Measurements from ENCODE around the gene GARIN5A. TPM values are rescaled to one million over a fixed set of nuclear protein-coding genes. Genes with fewer than 3 reads are reported as not detected.
"Not testable (repeated sequence)": the region's sequence is repeated elsewhere in the genome, so short reads cannot be mapped to it uniquely, and the experiment has no call there.

GARIN5A gene
- total RNA-seq, 3 donors from 2014 or later: 0.26 to 0.84 (median 0.66) TPM

DNA sequence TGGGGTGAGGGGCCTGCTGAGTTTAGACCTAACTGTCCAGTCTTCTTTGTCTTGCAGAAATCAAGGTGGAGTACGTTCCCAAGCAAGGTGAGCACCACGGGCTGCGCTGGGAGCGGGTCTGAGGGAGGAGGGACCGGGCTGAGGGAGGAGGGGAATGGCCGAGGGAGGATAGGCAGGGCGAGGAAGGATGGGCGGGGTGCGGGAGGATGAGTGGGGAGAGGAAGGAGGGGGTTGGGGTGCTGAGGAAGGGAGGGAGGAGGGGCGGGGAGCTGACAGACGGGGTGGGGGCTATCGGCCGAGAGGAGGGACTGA is 25.5 kb downstream of the GARIN5A start:
- peaks cover 5% of the 10 kb centered on the region for H3K4me1 Mint-ChIP-seq (ENCODE audit: low read depth)
- H3K4me3 Mint-ChIP-seq: no peak overlapping the region
- no peak for ATAC-seq
- no peak for DNase-seq
- H3K27me3 Mint-ChIP-seq (ENCODE audit: low read depth): peaks cover 17% of the 10 kb centered on the region
- no peaks in the 10 kb centered on the region for H3K9me3 Mint-ChIP-seq
- H3K36me3 Mint-ChIP-seq (ENCODE audit: insufficient read depth): no peaks in the 10 kb centered on the region

DNA sequence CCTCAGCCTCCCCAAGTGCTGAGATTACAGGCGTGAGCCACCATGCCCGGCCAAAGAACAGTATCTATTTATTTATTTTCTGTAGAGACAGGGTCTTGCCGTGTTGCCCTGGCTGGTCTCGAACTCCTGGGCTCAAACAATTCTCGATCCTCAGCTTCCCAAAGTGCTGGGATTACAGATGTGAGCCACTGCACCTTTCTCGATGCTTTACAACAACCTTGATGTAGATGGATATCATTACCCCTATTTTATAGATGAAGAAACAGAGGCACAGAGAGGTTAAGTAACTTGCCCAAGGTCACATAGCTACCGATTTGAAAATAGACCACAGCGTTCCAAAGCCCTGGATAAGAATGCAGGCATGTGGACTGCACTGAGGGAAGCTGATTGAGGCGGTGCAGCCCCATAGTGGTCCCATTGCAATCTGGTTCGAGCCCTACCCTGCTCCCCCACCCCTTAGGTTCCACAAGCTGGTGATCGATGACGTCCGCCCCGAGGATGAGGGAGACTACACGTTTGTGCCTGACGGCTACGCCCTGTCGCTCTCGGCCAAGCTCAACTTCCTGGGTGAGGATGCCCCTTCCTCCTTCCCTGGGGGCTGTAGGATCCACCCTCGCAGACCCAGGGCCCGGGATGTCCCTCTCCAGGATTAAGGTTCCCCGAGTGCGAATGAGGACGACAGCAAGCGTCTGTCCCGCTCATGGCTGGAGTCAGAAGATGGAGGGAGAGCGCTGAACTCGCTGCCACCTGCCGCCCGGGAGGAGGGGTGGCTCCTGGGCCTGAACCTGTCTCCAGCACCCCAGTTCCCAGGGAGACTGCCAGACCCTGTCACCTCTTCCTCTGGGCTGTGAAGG is 26.1 kb downstream of the GARIN5A start:
- H3K4me3 Mint-ChIP-seq: peak overlapping the region; percentile 16
- peaks cover 14% of the 10 kb centered on the region for H3K27me3 Mint-ChIP-seq (ENCODE audit: low read depth)
- H3K9me3 Mint-ChIP-seq: no peaks in the 10 kb centered on the region
- no peak for DNase-seq
- ATAC-seq: no peak
- H3K36me3 Mint-ChIP-seq (ENCODE audit: insufficient read depth): no peaks in the 10 kb centered on the region
- peaks cover 5% of the 10 kb centered on the region for H3K4me1 Mint-ChIP-seq (ENCODE audit: low read depth)

- H3K4me3 Mint-ChIP-seq: no peak overlapping the region
- H3K27me3 Mint-ChIP-seq (ENCODE audit: low read depth): peaks cover 11% of the 10 kb centered on the region
- no peaks in the 10 kb centered on the region for H3K9me3 Mint-ChIP-seq
- no peaks in the 10 kb centered on the region for H3K36me3 Mint-ChIP-seq (ENCODE audit: insufficient read depth)
- H3K4me1 Mint-ChIP-seq (ENCODE audit: low read depth): peaks cover 5% of the 10 kb centered on the region
- ATAC-seq: no peak
- DNase-seq: no peak
Observed at GRCh38 chr19:50449236-50449899, 27.3 kb downstream of the GARIN5A start.

DNA sequence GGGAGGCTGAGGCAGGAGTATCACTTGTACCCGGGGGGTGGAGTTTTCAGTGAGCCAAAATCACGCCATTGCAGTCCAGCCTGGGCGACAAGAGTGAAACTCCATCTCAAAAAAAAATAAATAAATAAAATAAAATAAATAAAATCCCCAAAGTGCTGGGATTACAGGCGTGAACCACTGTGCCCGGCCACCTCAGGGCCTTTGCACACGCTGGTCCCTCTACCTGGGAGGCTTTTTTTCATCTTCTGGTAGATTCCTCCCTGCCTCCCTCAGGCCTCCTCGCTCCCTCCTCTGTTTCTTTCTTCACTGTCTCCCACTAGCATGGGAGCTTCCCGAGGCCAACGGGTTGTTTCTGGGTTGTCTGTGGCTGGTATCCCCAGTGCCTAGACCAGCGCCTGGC is 28.9 kb downstream of the GARIN5A start:
- H3K4me3 Mint-ChIP-seq: no peak overlapping the region
- peaks cover 5% of the 10 kb centered on the region for H3K4me1 Mint-ChIP-seq (ENCODE audit: low read depth)
- DNase-seq (no peak), ATAC-seq (no peak)
- H3K36me3 Mint-ChIP-seq (ENCODE audit: insufficient read depth): no peaks in the 10 kb centered on the region
- H3K9me3 Mint-ChIP-seq: no peaks in the 10 kb centered on the region
- H3K27me3 Mint-ChIP-seq (ENCODE audit: low read depth): peaks cover 11% of the 10 kb centered on the region

DNA sequence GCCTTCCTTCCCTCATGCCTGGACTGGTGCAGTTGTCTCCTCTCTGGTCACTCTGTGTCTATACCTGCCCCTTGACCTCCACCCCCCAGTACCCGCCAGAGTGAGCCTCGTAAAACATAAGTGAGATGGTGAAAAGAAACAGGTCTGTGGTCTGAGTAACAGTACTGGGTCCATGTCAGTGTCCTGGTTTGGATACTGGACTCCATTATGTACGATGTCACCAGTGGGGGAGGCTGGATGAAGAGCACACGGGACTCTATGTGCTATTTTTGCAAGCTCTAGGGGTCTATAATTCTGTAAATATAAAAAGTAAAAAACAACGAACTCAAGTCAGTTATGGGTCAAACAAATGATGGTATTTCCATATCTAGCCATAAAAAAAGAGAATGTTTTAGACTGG is 29.6 kb downstream of the GARIN5A start:
- ATAC-seq (no peak), DNase-seq (no peak)
- Mint-ChIP-seq H3K4me1 (ENCODE audit: low read depth) (peaks cover 5% of the 10 kb centered on the region), H3K27me3 (ENCODE audit: low read depth) (peaks cover 11% of the 10 kb centered on the region), H3K9me3 (no peaks in the 10 kb centered on the region), H3K36me3 (ENCODE audit: insufficient read depth) (no peaks in the 10 kb centered on the region), H3K4me3 (no peak overlapping the region)

- H3K27me3 Mint-ChIP-seq (ENCODE audit: low read depth): peaks cover 10% of the 10 kb centered on the region
- no peaks in the 10 kb centered on the region for H3K36me3 Mint-ChIP-seq (ENCODE audit: insufficient read depth)
- no peak overlapping the region for H3K4me3 Mint-ChIP-seq
- no peak for DNase-seq
- H3K4me1 Mint-ChIP-seq (ENCODE audit: low read depth): no peaks in the 10 kb centered on the region
- ATAC-seq: no peak
- no peaks in the 10 kb centered on the region for H3K9me3 Mint-ChIP-seq
Observed at GRCh38 chr19:50444059-50444458, 32.6 kb downstream of the GARIN5A start.

GRCh38 chr19:50439130-50439529 is 37.5 kb downstream of the GARIN5A start:
- not testable (repeated sequence) for DNase-seq; H3K4me1 Mint-ChIP-seq (ENCODE audit: low read depth); H3K9me3 Mint-ChIP-seq; H3K36me3 Mint-ChIP-seq (ENCODE audit: insufficient read depth); H3K27me3 Mint-ChIP-seq (ENCODE audit: low read depth); ATAC-seq; H3K4me3 Mint-ChIP-seq

DNA sequence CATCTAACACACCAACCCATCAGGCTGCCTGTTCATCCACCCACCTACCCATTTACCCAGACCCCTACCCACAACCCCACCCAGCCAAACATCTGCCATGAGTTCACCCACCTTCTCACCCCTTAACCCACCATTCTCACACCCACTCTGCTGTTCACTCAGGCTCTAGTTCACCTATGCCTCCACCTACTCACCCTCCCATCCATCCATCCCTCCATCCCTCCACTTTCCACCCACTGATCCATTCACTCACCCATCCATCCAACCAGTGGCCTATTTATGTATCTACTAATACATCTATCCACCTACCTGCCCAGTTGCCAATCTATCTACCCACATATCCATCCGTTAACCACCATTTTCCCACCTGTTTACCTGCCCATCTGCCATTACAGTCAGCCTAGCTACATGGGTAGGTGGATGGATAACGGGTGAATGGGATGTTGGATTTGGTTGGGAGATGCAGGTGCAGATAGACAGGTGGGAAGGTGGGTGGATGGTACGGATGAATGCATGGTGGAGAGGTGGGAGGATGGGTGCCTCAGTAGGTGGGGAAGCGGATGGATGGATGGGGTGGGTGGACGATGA is 38.7 kb downstream of the GARIN5A start:
- no peaks in the 10 kb centered on the region for H3K9me3 Mint-ChIP-seq
- H3K36me3 Mint-ChIP-seq (ENCODE audit: insufficient read depth): no peaks in the 10 kb centered on the region
- peaks cover 14% of the 10 kb centered on the region for H3K27me3 Mint-ChIP-seq (ENCODE audit: low read depth)
- ATAC-seq (no peak), DNase-seq (no peak)
- H3K4me1 Mint-ChIP-seq (ENCODE audit: low read depth): peaks cover under 1% of the 10 kb centered on the region
- no peak overlapping the region for H3K4me3 Mint-ChIP-seq

DNA sequence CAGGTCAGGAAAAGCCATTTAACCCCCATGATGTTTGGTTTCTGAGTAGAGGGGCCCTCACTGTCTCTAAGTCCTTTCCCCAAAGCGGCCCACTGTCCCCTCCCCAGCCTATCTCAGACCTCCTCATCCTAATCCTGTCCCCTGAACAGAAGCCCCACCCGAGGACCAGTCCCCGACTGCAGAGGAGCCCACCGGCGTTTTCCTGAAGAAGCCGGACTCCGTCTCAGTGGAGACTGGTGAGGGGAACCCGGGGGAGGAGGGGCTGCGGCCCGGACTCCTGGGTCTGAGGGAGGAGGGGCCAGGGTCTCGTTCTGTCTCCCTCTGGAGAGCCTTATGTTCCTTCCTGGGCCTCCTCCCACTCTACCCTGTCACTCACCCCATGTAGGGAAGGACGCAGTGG is 41.0 kb downstream of the GARIN5A start:
- Mint-ChIP-seq H3K4me1 (ENCODE audit: low read depth) (peaks cover 13% of the 10 kb centered on the region), H3K4me3 (no peak overlapping the region), H3K27me3 (ENCODE audit: low read depth) (peaks cover 17% of the 10 kb centered on the region), H3K36me3 (ENCODE audit: insufficient read depth) (no peaks in the 10 kb centered on the region), H3K9me3 (no peaks in the 10 kb centered on the region)
- ATAC-seq: no peak
- no peak for DNase-seq

- Mint-ChIP-seq H3K27me3 (ENCODE audit: low read depth) (peaks cover 16% of the 10 kb centered on the region), H3K9me3 (no peaks in the 10 kb centered on the region), H3K36me3 (ENCODE audit: insufficient read depth) (no peaks in the 10 kb centered on the region), H3K4me1 (ENCODE audit: low read depth) (peaks cover 14% of the 10 kb centered on the region), H3K4me3 (no peak overlapping the region)
- DNase-seq: no peak
- no peak for ATAC-seq
Observed at GRCh38 chr19:50435221-50435620, 41.4 kb downstream of the GARIN5A start.

- Mint-ChIP-seq H3K4me1 (ENCODE audit: low read depth) (peaks cover 14% of the 10 kb centered on the region), H3K27me3 (ENCODE audit: low read depth) (peaks cover 14% of the 10 kb centered on the region), H3K36me3 (ENCODE audit: insufficient read depth) (no peaks in the 10 kb centered on the region), H3K4me3 (no peak overlapping the region), H3K9me3 (no peaks in the 10 kb centered on the region)
- ATAC-seq (no peak), DNase-seq (no peak)
Observed at GRCh38 chr19:50434525-50434924, 42.1 kb downstream of the GARIN5A start.

GRCh38 chr19:50433201-50434180 is 43.2 kb downstream of the GARIN5A start:
- DNase-seq (no peak), ATAC-seq (no peak)
- Mint-ChIP-seq H3K36me3 (ENCODE audit: insufficient read depth) (no peaks in the 10 kb centered on the region), H3K9me3 (no peaks in the 10 kb centered on the region), H3K27me3 (ENCODE audit: low read depth) (peaks cover 19% of the 10 kb centered on the region), H3K4me1 (ENCODE audit: low read depth) (peaks cover 16% of the 10 kb centered on the region), H3K4me3 (peak overlapping the region; percentile 70)

DNA sequence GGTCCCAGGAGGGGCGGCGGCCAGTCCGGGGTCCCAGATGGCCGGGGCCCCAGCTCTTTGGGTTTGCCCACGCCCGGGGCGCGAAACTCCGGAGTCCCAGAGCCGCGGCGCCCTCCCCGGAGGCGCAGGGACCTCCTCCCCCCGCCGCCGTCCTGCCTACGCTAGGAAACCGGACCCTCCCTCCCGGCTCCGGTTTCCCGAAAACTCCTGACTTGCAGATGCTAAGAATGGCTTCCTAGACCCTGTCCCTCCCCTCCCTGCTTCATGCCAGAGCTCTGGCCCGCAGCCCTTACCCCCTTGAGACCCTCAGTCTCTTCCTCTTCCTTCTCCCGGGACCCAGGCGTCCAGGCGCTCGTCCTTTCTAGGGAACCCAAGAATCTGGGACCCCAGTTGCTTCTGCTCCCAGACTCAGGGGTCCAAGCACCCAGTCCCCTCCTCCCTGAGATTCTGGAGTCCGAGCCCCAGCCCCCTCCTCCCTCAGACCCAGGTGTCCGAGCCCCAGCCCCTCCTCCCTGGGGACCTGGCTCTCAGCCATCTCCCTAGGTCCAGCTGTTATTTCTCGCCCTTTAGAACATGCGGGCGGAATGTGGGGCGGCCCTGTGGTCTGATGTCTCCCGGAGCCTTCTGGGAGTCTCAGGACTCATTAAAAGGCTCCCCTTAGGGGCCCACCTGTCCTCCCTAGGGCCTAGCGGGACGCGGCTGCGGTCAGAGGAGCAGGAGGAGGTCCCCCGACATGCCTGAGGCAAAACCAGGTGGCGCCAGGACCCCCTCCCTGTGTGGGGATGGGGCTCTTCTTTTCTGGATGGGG is 44.2 kb downstream of the GARIN5A start, which contains the start of gene MYBPC2:
Gene MYBPC2, plus strand, starts transcription at position 672 of the 808 bp plus-strand sequence. Its CDS starts 62 bp downstream, at position 734.
- Mint-ChIP-seq H3K4me3 (peak within 1 kb of the TSS; percentile 86), H3K9me3 (no peaks in the 10 kb centered on the region), H3K36me3 (ENCODE audit: insufficient read depth) (no peaks in the 10 kb centered on the region), H3K4me1 (ENCODE audit: low read depth) (peaks cover 16% of the 10 kb centered on the region), H3K27me3 (ENCODE audit: low read depth) (peaks cover 19% of the 10 kb centered on the region)
- ATAC-seq: peak; percentile 11 to 14
- DNase-seq: no peak

Measured in activated T-cell treated with anti-CD3 and anti-CD28 coated beads, Interleukin-2, amount 50 U/mL, for 4 hours (primary cell).